A549 (cell line): ENCODE data around the gene SPDYE18.
"Not testable (repeated sequence)": the region's sequence is repeated elsewhere in the genome, so short reads cannot be mapped to it uniquely, and the experiment has no call there.

Experiments used
- CHD4 ChIP-seq: fragments of 200-600 bp; sonication (generic); IDR thresholded peaks from 2 replicates; pipeline ENCODE4 v1.6.1; 2016; ENCODE audit warnings: antibody characterized with exemption, mild to moderate bottlenecking, borderline replicate concordance
- MYC ChIP-seq: IDR thresholded peaks from 2 replicates; pipeline ENCODE4 v1.6.1; 2012; ENCODE audit warnings: mild to moderate bottlenecking, inconsistent platforms, low read length, improper control_type of control experiment, borderline replicate concordance
- NR3C1 ChIP-seq: fragments of >200 bp; sonication (Bioruptor Twin); formaldehyde crosslinking; IDR thresholded peaks from 3 replicates; pipeline ENCODE4 v1.6.1; 2017
- POLR2A ChIP-seq: IDR thresholded peaks from 2 replicates; pipeline ENCODE4 v1.6.1; 2012; ENCODE audit warnings: mild to moderate bottlenecking, low read length
- RAD21 ChIP-seq, 2 experiments: fragments of >200 bp in 1 of 2; sonication (Bioruptor Twin) in 1 of 2; formaldehyde crosslinking in 1 of 2; IDR thresholded peaks in 1 of 2; conservative IDR thresholded peaks in 1 of 2; 2 replicates in 1 of 2; 3 replicates in 1 of 2; pipeline ENCODE4 v1.6.1; 2012 to 2018; ENCODE audit warnings: inconsistent platforms in 1 of 2
- TF ChIP-seq, protein P1 (sequence below): fragments of >200 bp; sonication (Bioruptor Twin); formaldehyde crosslinking; IDR thresholded peaks from 3 replicates; pipeline ENCODE4 v1.5.1; 2016
- TF ChIP-seq, protein P2 (sequence below): fragments of 150-350 bp; IDR thresholded peaks from 2 replicates; pipeline ENCODE4 v1.6.1; 2014; ENCODE audit warnings: low read depth, mild to moderate bottlenecking, low read length

DNA sequence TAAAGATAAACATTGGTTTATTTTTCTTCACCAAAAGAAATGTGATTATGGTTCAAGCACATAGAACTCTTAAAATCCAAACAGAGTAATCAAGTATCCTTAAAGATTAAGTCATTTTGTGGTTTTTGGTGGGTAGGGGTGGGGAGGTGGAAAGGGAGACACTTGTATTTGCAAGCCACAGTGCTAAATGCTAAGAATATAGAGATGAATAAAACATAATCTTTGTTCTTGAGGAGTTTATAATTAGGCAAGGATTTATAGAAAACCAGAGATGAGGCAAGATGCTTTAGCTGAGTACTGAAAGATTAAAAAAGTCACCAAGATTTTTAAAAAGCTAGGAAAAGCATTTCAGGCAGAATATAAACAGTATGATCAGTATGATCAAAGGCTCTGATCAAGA, 40.3 kb upstream of the SPDYE18 start:
- not testable (repeated sequence) for TF ChIP-seq MYC; CHD4; NR3C1; RAD21 (conservative IDR thresholded peaks at IDR 0.05 in 1 of 2, IDR thresholded peaks at IDR 0.05 in 1 of 2); POLR2A
- TF ChIP-seq, protein P1, sequence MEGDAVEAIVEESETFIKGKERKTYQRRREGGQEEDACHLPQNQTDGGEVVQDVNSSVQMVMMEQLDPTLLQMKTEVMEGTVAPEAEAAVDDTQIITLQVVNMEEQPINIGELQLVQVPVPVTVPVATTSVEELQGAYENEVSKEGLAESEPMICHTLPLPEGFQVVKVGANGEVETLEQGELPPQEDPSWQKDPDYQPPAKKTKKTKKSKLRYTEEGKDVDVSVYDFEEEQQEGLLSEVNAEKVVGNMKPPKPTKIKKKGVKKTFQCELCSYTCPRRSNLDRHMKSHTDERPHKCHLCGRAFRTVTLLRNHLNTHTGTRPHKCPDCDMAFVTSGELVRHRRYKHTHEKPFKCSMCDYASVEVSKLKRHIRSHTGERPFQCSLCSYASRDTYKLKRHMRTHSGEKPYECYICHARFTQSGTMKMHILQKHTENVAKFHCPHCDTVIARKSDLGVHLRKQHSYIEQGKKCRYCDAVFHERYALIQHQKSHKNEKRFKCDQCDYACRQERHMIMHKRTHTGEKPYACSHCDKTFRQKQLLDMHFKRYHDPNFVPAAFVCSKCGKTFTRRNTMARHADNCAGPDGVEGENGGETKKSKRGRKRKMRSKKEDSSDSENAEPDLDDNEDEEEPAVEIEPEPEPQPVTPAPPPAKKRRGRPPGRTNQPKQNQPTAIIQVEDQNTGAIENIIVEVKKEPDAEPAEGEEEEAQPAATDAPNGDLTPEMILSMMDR: not testable (repeated sequence)
- TF ChIP-seq, protein P2, sequence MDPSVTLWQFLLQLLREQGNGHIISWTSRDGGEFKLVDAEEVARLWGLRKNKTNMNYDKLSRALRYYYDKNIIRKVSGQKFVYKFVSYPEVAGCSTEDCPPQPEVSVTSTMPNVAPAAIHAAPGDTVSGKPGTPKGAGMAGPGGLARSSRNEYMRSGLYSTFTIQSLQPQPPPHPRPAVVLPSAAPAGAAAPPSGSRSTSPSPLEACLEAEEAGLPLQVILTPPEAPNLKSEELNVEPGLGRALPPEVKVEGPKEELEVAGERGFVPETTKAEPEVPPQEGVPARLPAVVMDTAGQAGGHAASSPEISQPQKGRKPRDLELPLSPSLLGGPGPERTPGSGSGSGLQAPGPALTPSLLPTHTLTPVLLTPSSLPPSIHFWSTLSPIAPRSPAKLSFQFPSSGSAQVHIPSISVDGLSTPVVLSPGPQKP: not testable (repeated sequence)
